Activated T-cell treated with anti-CD3 and anti-CD28 coated beads, Interleukin-2, amount 50 U/mL, for 4 hours (primary cell): ENCODE data around the gene RGS6. TPM values are rescaled to one million over a fixed set of nuclear protein-coding genes. Genes with fewer than 3 reads are reported as not detected.

Experiments used
- ATAC-seq, 2 donors: fragments of 200-7000 bp; cut with Tn5 transposase; one replicate each; pipeline ENCODE4 v1.10.0; 2021
- DNase-seq: peaks from one replicate; pipeline ENCODE4 v3.0.0-alpha.2; 2020
- H3K27me3 Mint-ChIP-seq: one replicate; pipeline ENCODE4 v1.8.0; 2021; ENCODE audit warnings: low read depth, mixed read lengths
- H3K36me3 Mint-ChIP-seq: one replicate; pipeline ENCODE4 v1.8.0; 2022; ENCODE audit warnings: mixed read lengths; ENCODE audit not compliant: insufficient read depth
- H3K4me1 Mint-ChIP-seq: one replicate; pipeline ENCODE4 v1.8.0; 2021; ENCODE audit warnings: low read depth, mixed read lengths
- H3K4me3 Mint-ChIP-seq: one replicate; pipeline ENCODE4 v1.8.0; 2021; ENCODE audit warnings: mild to moderate bottlenecking, moderate library complexity, mixed read lengths
- H3K9me3 Mint-ChIP-seq: one replicate; pipeline ENCODE4 v1.8.0; 2021; ENCODE audit warnings: mixed read lengths
- total RNA-seq, 3 donors: library from RNA; stranded (reverse); gene quantifications; one replicate each; pipeline ENCODE4 v1.2.1, GENCODE V29; 2021

RGS6 gene
- total RNA-seq, 3 donors from 2014 or later, result 0.03 TPM; not detected in 2

- H3K9me3 Mint-ChIP-seq, result no peaks in the 10 kb centered on the region
- no peaks in the 10 kb centered on the region for H3K36me3 Mint-ChIP-seq
- ATAC-seq (peak; percentile 78 to 79), DNase-seq (no peak)
- H3K4me3 Mint-ChIP-seq, result no peak overlapping the region
- no peaks in the 10 kb centered on the region for H3K27me3 Mint-ChIP-seq
- peaks cover 2% of the 10 kb centered on the region for H3K4me1 Mint-ChIP-seq
Observed at GRCh38 chr14:72256055-72256454, 323.8 kb downstream of the RGS6 start.

- ATAC-seq, result no peak
- H3K4me3 Mint-ChIP-seq, result no peak overlapping the region
- no peaks in the 10 kb centered on the region for H3K36me3 Mint-ChIP-seq
- no peaks in the 10 kb centered on the region for H3K9me3 Mint-ChIP-seq
- DNase-seq, result no peak
- peaks cover 2% of the 10 kb centered on the region for H3K27me3 Mint-ChIP-seq
- H3K4me1 Mint-ChIP-seq, result no peaks in the 10 kb centered on the region
Observed at GRCh38 chr14:72261068-72261467, 328.8 kb downstream of the RGS6 start.

- peaks cover 7% of the 10 kb centered on the region for H3K27me3 Mint-ChIP-seq
- H3K4me3 Mint-ChIP-seq, result no peak overlapping the region
- no peaks in the 10 kb centered on the region for H3K4me1 Mint-ChIP-seq
- no peaks in the 10 kb centered on the region for H3K36me3 Mint-ChIP-seq
- no peaks in the 10 kb centered on the region for H3K9me3 Mint-ChIP-seq
- DNase-seq (no peak), ATAC-seq (no peak)
Observed at GRCh38 chr14:72262771-72263170, 330.5 kb downstream of the RGS6 start.

GRCh38 chr14:72264716-72265115, 332.5 kb downstream of the RGS6 start:
- ATAC-seq (no peak), DNase-seq (no peak)
- Mint-ChIP-seq H3K9me3 (no peaks in the 10 kb centered on the region), H3K4me1 (no peaks in the 10 kb centered on the region), H3K4me3 (no peak overlapping the region), H3K36me3 (no peaks in the 10 kb centered on the region), H3K27me3 (peaks cover 14% of the 10 kb centered on the region)

GRCh38 chr14:72270147-72270727, 338.0 kb downstream of the RGS6 start:
- no peak for DNase-seq
- ATAC-seq, result no peak
- Mint-ChIP-seq H3K36me3 (no peaks in the 10 kb centered on the region), H3K27me3 (peaks cover 19% of the 10 kb centered on the region), H3K4me1 (no peaks in the 10 kb centered on the region), H3K9me3 (no peaks in the 10 kb centered on the region), H3K4me3 (no peak overlapping the region)

- no peaks in the 10 kb centered on the region for H3K9me3 Mint-ChIP-seq
- no peak overlapping the region for H3K4me3 Mint-ChIP-seq
- H3K27me3 Mint-ChIP-seq, result peaks cover 19% of the 10 kb centered on the region
- no peaks in the 10 kb centered on the region for H3K36me3 Mint-ChIP-seq
- H3K4me1 Mint-ChIP-seq, result no peaks in the 10 kb centered on the region
- no peak for DNase-seq
- no peak for ATAC-seq
Observed at GRCh38 chr14:72270749-72271148, 338.5 kb downstream of the RGS6 start.

GRCh38 chr14:72275242-72275641, 343.0 kb downstream of the RGS6 start:
- DNase-seq (no peak), ATAC-seq (no peak)
- H3K4me3 Mint-ChIP-seq, result no peak overlapping the region
- peaks cover 4% of the 10 kb centered on the region for H3K27me3 Mint-ChIP-seq
- H3K36me3 Mint-ChIP-seq, result no peaks in the 10 kb centered on the region
- no peaks in the 10 kb centered on the region for H3K4me1 Mint-ChIP-seq
- no peaks in the 10 kb centered on the region for H3K9me3 Mint-ChIP-seq

GRCh38 chr14:72278316-72278715, 346.1 kb downstream of the RGS6 start:
- no peak for DNase-seq

GRCh38 chr14:72284176-72284575, 351.9 kb downstream of the RGS6 start:
- H3K9me3 Mint-ChIP-seq, result peaks cover 21% of the 10 kb centered on the region

More at GRCh38 chr14:72278316-72278715, 346.1 kb downstream of the RGS6 start:
- Mint-ChIP-seq H3K4me3 (no peak overlapping the region), H3K27me3 (no peaks in the 10 kb centered on the region), H3K4me1 (no peaks in the 10 kb centered on the region), H3K9me3 (no peaks in the 10 kb centered on the region), H3K36me3 (no peaks in the 10 kb centered on the region)
- ATAC-seq, result no peak

GRCh38 chr14:72290241-72290640, 358.0 kb downstream of the RGS6 start:
- no peak for ATAC-seq
- Mint-ChIP-seq H3K4me1 (no peaks in the 10 kb centered on the region), H3K9me3 (peaks cover 11% of the 10 kb centered on the region), H3K36me3 (no peaks in the 10 kb centered on the region), H3K27me3 (peaks cover 14% of the 10 kb centered on the region), H3K4me3 (no peak overlapping the region)
- DNase-seq, result no peak

More at GRCh38 chr14:72284176-72284575, 351.9 kb downstream of the RGS6 start:
- Mint-ChIP-seq H3K36me3 (no peaks in the 10 kb centered on the region), H3K27me3 (peaks cover under 1% of the 10 kb centered on the region), H3K4me3 (no peak overlapping the region), H3K4me1 (no peaks in the 10 kb centered on the region)
- no peak for ATAC-seq
- DNase-seq, result no peak

GRCh38 chr14:72291908-72292688, 359.9 kb downstream of the RGS6 start:
- Mint-ChIP-seq H3K27me3 (peaks cover 14% of the 10 kb centered on the region), H3K9me3 (no peaks in the 10 kb centered on the region), H3K4me3 (no peak overlapping the region), H3K36me3 (no peaks in the 10 kb centered on the region), H3K4me1 (no peaks in the 10 kb centered on the region)
- DNase-seq (no peak), ATAC-seq (no peak)

GRCh38 chr14:72292689-72293024, 360.4 kb downstream of the RGS6 start:
- Mint-ChIP-seq H3K4me1 (no peaks in the 10 kb centered on the region), H3K36me3 (no peaks in the 10 kb centered on the region), H3K4me3 (no peak overlapping the region), H3K9me3 (no peaks in the 10 kb centered on the region), H3K27me3 (peaks cover 14% of the 10 kb centered on the region)
- DNase-seq (no peak), ATAC-seq (no peak)

- Mint-ChIP-seq H3K4me3 (no peak overlapping the region), H3K27me3 (peaks cover 24% of the 10 kb centered on the region), H3K4me1 (no peaks in the 10 kb centered on the region), H3K9me3 (peaks cover 13% of the 10 kb centered on the region), H3K36me3 (no peaks in the 10 kb centered on the region)
- ATAC-seq (no peak), DNase-seq (no peak)
Observed at GRCh38 chr14:72301352-72301751, 369.1 kb downstream of the RGS6 start.

- no peak for DNase-seq
- Mint-ChIP-seq H3K4me3 (no peak overlapping the region), H3K27me3 (peaks cover 31% of the 10 kb centered on the region), H3K9me3 (peaks cover 13% of the 10 kb centered on the region), H3K36me3 (no peaks in the 10 kb centered on the region), H3K4me1 (no peaks in the 10 kb centered on the region)
- ATAC-seq, result no peak
Observed at GRCh38 chr14:72303930-72304329, 371.7 kb downstream of the RGS6 start.

- Mint-ChIP-seq H3K36me3 (no peaks in the 10 kb centered on the region), H3K27me3 (peaks cover 34% of the 10 kb centered on the region), H3K4me3 (no peak overlapping the region), H3K4me1 (no peaks in the 10 kb centered on the region), H3K9me3 (peaks cover 13% of the 10 kb centered on the region)
- no peak for DNase-seq
- no peak for ATAC-seq
Observed at GRCh38 chr14:72305561-72305960, 373.3 kb downstream of the RGS6 start.
